ENCODE results near the gene CAMK2D.

Gene CAMK2D

GRCh38 chr4:113513382-113513781 lies 248.2 kb downstream of the CAMK2D start:
- TF ChIP-seq, protein P1, sequence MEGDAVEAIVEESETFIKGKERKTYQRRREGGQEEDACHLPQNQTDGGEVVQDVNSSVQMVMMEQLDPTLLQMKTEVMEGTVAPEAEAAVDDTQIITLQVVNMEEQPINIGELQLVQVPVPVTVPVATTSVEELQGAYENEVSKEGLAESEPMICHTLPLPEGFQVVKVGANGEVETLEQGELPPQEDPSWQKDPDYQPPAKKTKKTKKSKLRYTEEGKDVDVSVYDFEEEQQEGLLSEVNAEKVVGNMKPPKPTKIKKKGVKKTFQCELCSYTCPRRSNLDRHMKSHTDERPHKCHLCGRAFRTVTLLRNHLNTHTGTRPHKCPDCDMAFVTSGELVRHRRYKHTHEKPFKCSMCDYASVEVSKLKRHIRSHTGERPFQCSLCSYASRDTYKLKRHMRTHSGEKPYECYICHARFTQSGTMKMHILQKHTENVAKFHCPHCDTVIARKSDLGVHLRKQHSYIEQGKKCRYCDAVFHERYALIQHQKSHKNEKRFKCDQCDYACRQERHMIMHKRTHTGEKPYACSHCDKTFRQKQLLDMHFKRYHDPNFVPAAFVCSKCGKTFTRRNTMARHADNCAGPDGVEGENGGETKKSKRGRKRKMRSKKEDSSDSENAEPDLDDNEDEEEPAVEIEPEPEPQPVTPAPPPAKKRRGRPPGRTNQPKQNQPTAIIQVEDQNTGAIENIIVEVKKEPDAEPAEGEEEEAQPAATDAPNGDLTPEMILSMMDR (IDR thresholded peaks at IDR 0.05), result no peak
- H3K4me3 ChIP-seq, result no peak overlapping the region
- no peak for DNase-seq
- H3K27me3 ChIP-seq, result no peaks in the 10 kb centered on the region
- peaks cover 28 to 33% (median 29%) of the 10 kb centered on the region in 3 donors for H3K36me3 ChIP-seq
- H3K27ac ChIP-seq, result no peak overlapping the region
- no peaks in the 10 kb centered on the region for H3K9me3 ChIP-seq
- H3K4me1 ChIP-seq, result no peaks in the 10 kb centered on the region
- intact Hi-C loops (cut with DNase I; ENCODE audit: low total_unique reads), result no loop called here

DNA sequence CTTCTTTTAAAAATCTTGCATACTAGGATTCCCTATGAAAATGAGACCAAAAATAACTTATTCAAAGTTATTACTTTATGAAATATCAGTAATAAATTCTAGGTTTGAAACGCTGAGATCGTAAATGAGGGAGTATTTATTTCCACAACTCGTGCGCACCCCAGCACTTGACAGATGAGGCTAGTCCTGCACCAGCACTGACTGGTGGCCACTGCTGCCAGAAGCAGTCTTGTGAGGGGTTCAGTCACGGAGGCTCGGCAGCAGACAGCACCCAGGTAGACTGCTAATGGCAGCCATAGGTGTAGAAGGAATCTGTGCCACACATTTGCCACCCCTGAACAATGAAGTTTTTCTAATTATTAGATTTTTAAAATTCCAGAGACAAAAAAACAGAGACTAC lies 248.7 kb downstream of the CAMK2D start:
- TF ChIP-seq, protein P1 (IDR thresholded peaks at IDR 0.05), result no peak
- Histone ChIP-seq H3K4me3 (no peak overlapping the region), H3K4me1 (no peaks in the 10 kb centered on the region), H3K27me3 (no peaks in the 10 kb centered on the region), H3K9me3 (no peaks in the 10 kb centered on the region), H3K27ac (no peak overlapping the region), H3K36me3 (peaks cover 28 to 33% (median 29%) of the 10 kb centered on the region in 3 donors)
- intact Hi-C loops (cut with DNase I; ENCODE audit: low total_unique reads), result no loop called here
- DNase-seq, result no peak

GRCh38 chr4:113511944-113512343 lies 249.6 kb downstream of the CAMK2D start:
- DNase-seq, result no peak
- Histone ChIP-seq H3K36me3 (peaks cover 28 to 33% (median 29%) of the 10 kb centered on the region in 3 donors), H3K27me3 (no peaks in the 10 kb centered on the region), H3K27ac (no peak overlapping the region), H3K9me3 (no peaks in the 10 kb centered on the region), H3K4me1 (no peaks in the 10 kb centered on the region), H3K4me3 (no peak overlapping the region)
- TF ChIP-seq, protein P1 (IDR thresholded peaks at IDR 0.05), result no peak
- intact Hi-C loops (cut with DNase I; ENCODE audit: low total_unique reads), result no loop called here

- H3K36me3 ChIP-seq, result peaks cover 26 to 29% (median 28%) of the 10 kb centered on the region in 3 donors
- DNase-seq, result no peak
- intact Hi-C loops (cut with DNase I; ENCODE audit: low total_unique reads), result no loop called here
Measured at GRCh38 chr4:113509851-113510250, 251.7 kb downstream of the CAMK2D start.

GRCh38 chr4:113505044-113505443 lies 256.5 kb downstream of the CAMK2D start:
- TF ChIP-seq, protein P1 (IDR thresholded peaks at IDR 0.05), result no peak
- Histone ChIP-seq H3K9me3 (no peaks in the 10 kb centered on the region), H3K27me3 (no peaks in the 10 kb centered on the region), H3K4me3 (no peak overlapping the region), H3K27ac (no peak overlapping the region), H3K4me1 (no peaks in the 10 kb centered on the region), H3K36me3 (peaks cover 0 to 16% (median 4%) of the 10 kb centered on the region in 3 donors)
- DNase-seq, result no peak
- intact Hi-C loops (cut with DNase I; ENCODE audit: low total_unique reads), result no loop called here

More at GRCh38 chr4:113509851-113510250, 251.7 kb downstream of the CAMK2D start:
- no peak overlapping the region for H3K4me3 ChIP-seq
- no peak overlapping the region for H3K27ac ChIP-seq
- no peaks in the 10 kb centered on the region for H3K27me3 ChIP-seq
- TF ChIP-seq, protein P1 (IDR thresholded peaks at IDR 0.05), result no peak
- H3K4me1 ChIP-seq, result no peaks in the 10 kb centered on the region
- no peaks in the 10 kb centered on the region for H3K9me3 ChIP-seq

GRCh38 chr4:113504422-113504821 lies 257.1 kb downstream of the CAMK2D start:
- H3K4me3 ChIP-seq, result no peak overlapping the region
- peaks cover 4 to 11% (median 5%) of the 10 kb centered on the region in 3 donors for H3K36me3 ChIP-seq
- no peaks in the 10 kb centered on the region for H3K9me3 ChIP-seq
- H3K27me3 ChIP-seq, result no peaks in the 10 kb centered on the region
- no peaks in the 10 kb centered on the region for H3K4me1 ChIP-seq
- intact Hi-C loops (cut with DNase I; ENCODE audit: low total_unique reads), result no loop called here
- TF ChIP-seq, protein P1 (IDR thresholded peaks at IDR 0.05), result no peak
- DNase-seq, result no peak
- no peak overlapping the region for H3K27ac ChIP-seq
